ENCODE data around the gene INF2.

GRCh38 chr14:104710071-104710735 lies 20.8 kb downstream of the INF2 start:
- TF ChIP-seq CTCF (IDR thresholded peaks at IDR 0.05; ENCODE audit: insufficient read depth, low read depth, low read length): no peak
- TF ChIP-seq EZH2 (IDR thresholded peaks at IDR 0.05; ENCODE audit: insufficient read depth, low read length): no peak
